Right cardiac atrium (tissue), 5 donors: Measurements from ENCODE around the gene KIF18A. TPM values are rescaled to one million over a fixed set of nuclear protein-coding genes. Genes with fewer than 3 reads are reported as not detected.

Experiments
- microRNA-seq, 2 donors: library from miRNA; unstranded; fragments of <30 nt; microRNA quantifications; one replicate each; pipeline ENCODE4 v1.2.0, GENCODE V29; 2020 to 2021
- polyA plus RNA-seq: library from polyadenylated mRNA; stranded (reverse); fragments of 200-250 nt; gene quantifications from one replicate; pipeline ENCODE4 v1.2.3, GENCODE V29; 2013
- total RNA-seq, 4 donors: library from RNA; stranded (reverse); fragmentation: NEBNext Ultra II Directional; extraction: Animal tissue kit (Norgen Biotek cat#: 25700); gene quantifications; one replicate each; pipeline ENCODE4 v1.2.1, GENCODE V29; 2021
- donor health status: healthy with polysubstance abuse.
- donor health status: DM: no; HTN: yes; CAD: no.
- donor health status: DM: no; HTN: no; CAD: no.
- donor health status: DM: no; HTN: yes; CAD: no; lungs with severe emphysema.
- donor health status: DM: yes; HTN: yes; CAD: no.

KIF18A gene
- total and polyA plus RNA-seq, 5 donors, result 0.07 to 0.32 (median 0.17) TPM

Small RNA genes within 50 kb of the gene (microRNA-seq; reads per million reads assigned to microRNA genes)
- 0 reads per million in 2 donors for gene MIR610

Other genes with a start within 250 kb of the KIF18A start
- gene METTL15, start 232 bp upstream of the KIF18A start, total RNA-seq, result 10 to 100 TPM in 1 of 4 donors, 1 to 10 TPM in 3; 8.7 to 10.2 (median 9.3) TPM
- 4.8 TPM for gene METTL15, start 232 bp upstream of the KIF18A start, polyA plus RNA-seq